Hematopoietic multipotent progenitor cell treated with erythropoietin and hydrocortisone succinate and interleukin-3 and kit ligand, for 15 days (in vitro differentiated cells): ENCODE data around the gene VSTM2L.
"Not testable (repeated sequence)": the region's sequence is repeated elsewhere in the genome, so short reads cannot be mapped to it uniquely, and the experiment has no call there.

Source experiments
- DNase-seq: peaks from one replicate; pipeline ENCODE4 v3.0.0-alpha.2; 2015; ENCODE audit warnings: low spot score

VSTM2L gene

GRCh38 chr20:37937686-37938085 is 34.8 kb downstream of the VSTM2L start:
- DNase-seq: no peak

GRCh38 chr20:37938181-37938750 is 35.3 kb downstream of the VSTM2L start:
- no peak for DNase-seq

GRCh38 chr20:37938954-37939353 is 36.0 kb downstream of the VSTM2L start:
- no peak for DNase-seq

- DNase-seq: no peak
These were observed 37.0 kb downstream of the VSTM2L start for GRCh38 chr20:37939701-37940560.

- no peak for DNase-seq
These were observed 37.9 kb downstream of the VSTM2L start for GRCh38 chr20:37940858-37941257.

GRCh38 chr20:37941332-37941731 is 38.4 kb downstream of the VSTM2L start:
- no peak for DNase-seq

GRCh38 chr20:37941992-37942391 is 39.1 kb downstream of the VSTM2L start:
- DNase-seq: no peak

GRCh38 chr20:37943033-37943432 is 40.1 kb downstream of the VSTM2L start:
- no peak for DNase-seq

- no peak for DNase-seq
These were observed 40.9 kb downstream of the VSTM2L start for GRCh38 chr20:37943501-37944455.

GRCh38 chr20:37944456-37944981 is 41.6 kb downstream of the VSTM2L start:
- no peak for DNase-seq

GRCh38 chr20:37945091-37945547 is 42.2 kb downstream of the VSTM2L start:
- DNase-seq: no peak

GRCh38 chr20:37946946-37947345 is 44.0 kb downstream of the VSTM2L start:
- DNase-seq: no peak

GRCh38 chr20:37947943-37948342 is 45.0 kb downstream of the VSTM2L start:
- no peak for DNase-seq

GRCh38 chr20:37948956-37949355 is 46.0 kb downstream of the VSTM2L start:
- no peak for DNase-seq

GRCh38 chr20:37954190-37954589 is 51.3 kb downstream of the VSTM2L start:
- DNase-seq: no peak

GRCh38 chr20:37954626-37955025 is 51.7 kb downstream of the VSTM2L start:
- DNase-seq: no peak

GRCh38 chr20:37955511-37955910 is 52.6 kb downstream of the VSTM2L start:
- no peak for DNase-seq

GRCh38 chr20:37956107-37956585 is 53.2 kb downstream of the VSTM2L start:
- no peak for DNase-seq

- no peak for DNase-seq
These were observed 56.1 kb downstream of the VSTM2L start for GRCh38 chr20:37958856-37959520.

- no peak for DNase-seq
These were observed 58.1 kb downstream of the VSTM2L start for GRCh38 chr20:37961066-37961465.

- not testable (repeated sequence) for DNase-seq
These were observed 60.6 kb downstream of the VSTM2L start for GRCh38 chr20:37963483-37963882.
